KMS-11 (cell line): ENCODE measurements around the gene GPR84.

Experiments used
- H2AFZ ChIP-seq: fragments of 200-600 bp; sonication (generic); 2 replicates; pipeline ENCODE4 v1.6.1; 2016; ENCODE audit warnings: antibody characterized with exemption, mixed run types, low read depth
- H3K27ac ChIP-seq: fragments of 200-600 bp; sonication (generic); 2 replicates; pipeline ENCODE4 v1.6.1; 2016; ENCODE audit warnings: mild to moderate bottlenecking, mixed run types
- H3K27me3 ChIP-seq: fragments of 200-600 bp; sonication (generic); 2 replicates; pipeline ENCODE4 v1.6.1; 2017; ENCODE audit warnings: mild to moderate bottlenecking, low read depth, mixed run types, moderate library complexity; ENCODE audit not compliant: insufficient read depth
- H3K36me3 ChIP-seq: fragments of 200-600 bp; sonication (generic); 2 replicates; pipeline ENCODE4 v1.6.1; 2017; ENCODE audit warnings: mild to moderate bottlenecking, mixed run types; ENCODE audit not compliant: insufficient read depth
- H3K4me1 ChIP-seq: fragments of 200-600 bp; sonication (generic); 2 replicates; pipeline ENCODE4 v1.6.1; 2016; ENCODE audit warnings: mild to moderate bottlenecking, low read depth, mixed run types; ENCODE audit not compliant: poor library complexity, severe bottlenecking
- H3K4me2 ChIP-seq: fragments of 200-600 bp; sonication (generic); 2 replicates; pipeline ENCODE4 v1.7.0; 2016; ENCODE audit warnings: mild to moderate bottlenecking, mixed run types
- H3K4me3 ChIP-seq: fragments of 200-600 bp; sonication (generic); IDR thresholded peaks from 2 replicates; pipeline ENCODE4 v1.6.1; 2017; ENCODE audit warnings: low read depth, low read length, mixed read lengths; ENCODE audit not compliant: insufficient read depth
- H3K79me2 ChIP-seq: fragments of 200-600 bp; sonication (generic); 2 replicates; pipeline ENCODE4 v1.6.1; 2016; ENCODE audit warnings: low read depth, mixed run types; ENCODE audit not compliant: insufficient read depth
- H3K9ac ChIP-seq: fragments of 200-600 bp; sonication (generic); 2 replicates; pipeline ENCODE4 v1.6.1; 2016; ENCODE audit warnings: mild to moderate bottlenecking, mixed run types
- H4K20me1 ChIP-seq: fragments of 200-600 bp; sonication (generic); 2 replicates; pipeline ENCODE4 v1.6.1; 2016; ENCODE audit warnings: mild to moderate bottlenecking, mixed run types; ENCODE audit not compliant: insufficient read depth
- CTCF ChIP-seq: fragments of 200-600 bp; sonication (generic); conservative IDR thresholded peaks from 2 replicates; pipeline ENCODE4 v1.6.1; 2017; ENCODE audit warnings: low read depth, mild to moderate bottlenecking, antibody characterized with exemption, low read length, moderate library complexity, mixed read lengths

Gene GPR84

GRCh38 chr12:54359762-54360351, 4.4 kb downstream of the GPR84 start:
- peaks cover 41% of the 10 kb centered on the region for H3K27me3 ChIP-seq
- TF ChIP-seq CTCF = no peak
- H4K20me1 ChIP-seq = no peaks in the 10 kb centered on the region
- H3K4me2 ChIP-seq = peak overlapping the region; percentile 98
- H3K9ac ChIP-seq = peak overlapping the region; percentile 62
- peak overlapping the region; percentile 23 for H3K27ac ChIP-seq
- no peaks in the 10 kb centered on the region for H3K79me2 ChIP-seq
- peak overlapping the region; percentile 96 for H2AFZ ChIP-seq
- no peak overlapping the region for H3K4me3 ChIP-seq
- peaks cover 37% of the 10 kb centered on the region for H3K4me1 ChIP-seq
- H3K36me3 ChIP-seq = no peaks in the 10 kb centered on the region

- peak overlapping the region; percentile 98 for H3K4me2 ChIP-seq
- peak overlapping the region; percentile 79 for H3K4me3 ChIP-seq
- 0 out of 2 replicates have a peak, but pooled peaks have one; percentile 13 for TF ChIP-seq CTCF
- H2AFZ ChIP-seq = peak overlapping the region; percentile 96
- peaks cover 30% of the 10 kb centered on the region for H3K4me1 ChIP-seq
- peak overlapping the region; percentile 62 for H3K9ac ChIP-seq
- peaks cover 33% of the 10 kb centered on the region for H3K27me3 ChIP-seq
- no peaks in the 10 kb centered on the region for H4K20me1 ChIP-seq
- no peaks in the 10 kb centered on the region for H3K79me2 ChIP-seq
- no peaks in the 10 kb centered on the region for H3K36me3 ChIP-seq
- H3K27ac ChIP-seq = peak overlapping the region; percentile 26
These were observed 5.1 kb downstream of the GPR84 start for GRCh38 chr12:54358945-54359761.

GRCh38 chr12:54358191-54358944, 5.9 kb downstream of the GPR84 start:
- Histone ChIP-seq H3K4me3 (peak overlapping the region; percentile 79), H3K27me3 (peaks cover 26% of the 10 kb centered on the region), H3K27ac (peak overlapping the region; percentile 26), H3K4me2 (peak overlapping the region; percentile 98), H3K9ac (peak overlapping the region; percentile 62), H3K4me1 (peaks cover 23% of the 10 kb centered on the region), H3K79me2 (no peaks in the 10 kb centered on the region), H4K20me1 (no peaks in the 10 kb centered on the region), H3K36me3 (no peaks in the 10 kb centered on the region), H2AFZ (peak overlapping the region; percentile 96)
- 0 out of 2 replicates have a peak, but pooled peaks have one; percentile 17 for TF ChIP-seq CTCF

GRCh38 chr12:54357506-54358190, 6.6 kb downstream of the GPR84 start:
- Histone ChIP-seq H3K27me3 (peaks cover 18% of the 10 kb centered on the region; the same call in 1 of the 2 replicates), H4K20me1 (no peaks in the 10 kb centered on the region), H3K36me3 (no peaks in the 10 kb centered on the region), H3K27ac (no peak overlapping the region), H3K4me1 (peaks cover 23% of the 10 kb centered on the region), H3K9ac (no peak overlapping the region), H3K4me2 (peak overlapping the region; percentile 98; the same call in 1 of the 2 replicates), H3K4me3 (no peak overlapping the region), H2AFZ (peak overlapping the region; percentile 96; the same call in 1 of the 2 replicates), H3K79me2 (no peaks in the 10 kb centered on the region)
- no peak for TF ChIP-seq CTCF
